IMR-90 (cell line): ENCODE measurements around the gene NDUFA5. TPM values are rescaled to one million over a fixed set of nuclear protein-coding genes. Genes with fewer than 3 reads are reported as not detected.
"Not testable (repeated sequence)": the region's sequence is repeated elsewhere in the genome, so short reads cannot be mapped to it uniquely, and the experiment has no call there.

Experiments used
- ATAC-seq: fragments of 200-7000 bp; cut with Tn5 transposase; 2 replicates; pipeline ENCODE4 v1.9.1; 2020; ENCODE audit warnings: low read depth, mild to moderate bottlenecking, moderate library complexity
- BruUV-seq: library from RNA; stranded (reverse); fragments of 400-500 nt; replicated peaks from 2 replicates; lab custom pipeline; 2021; lab: Mats Ljungman, UMichigan
- CTCF ChIA-PET: fragments of 300-600 bp; formaldehyde crosslinking; extraction: SDS; loops from one replicate; lab custom pipeline; 2021; ENCODE audit warnings: antibody characterized with exemption; lab: Yijun Ruan, JAX
- POLR2A ChIA-PET: fragments of 300-600 bp; sonication (Branson Sonifier 250); formaldehyde crosslinking; loops from one replicate; lab custom pipeline; 2022; ENCODE audit warnings: antibody characterized with exemption; ENCODE audit not compliant: unreplicated experiment; lab: Charles Lee
- DNase-seq: peaks from one replicate; pipeline ENCODE4 v3.0.0; 2013
- H2AFZ ChIP-seq: replicated peaks from 2 replicates; pipeline ENCODE3; 2013; ENCODE audit warnings: low read length, mild to moderate bottlenecking; ENCODE audit not compliant: poor library complexity
- H2AK5ac ChIP-seq: 2 replicates; pipeline ENCODE4 v1.6.1; 2013; ENCODE audit warnings: low read depth, low read length, inconsistent platforms
- H2AK9ac ChIP-seq: replicated peaks from 2 replicates; pipeline ENCODE3; 2013; ENCODE audit warnings: mild to moderate bottlenecking, low read depth, low read length, moderate library complexity; ENCODE audit not compliant: poor library complexity
- H2BK120ac ChIP-seq: 2 replicates; pipeline ENCODE4 v1.6.1; 2013; ENCODE audit warnings: low read depth, low read length, inconsistent platforms
- H2BK15ac ChIP-seq: 3 replicates; pipeline ENCODE4 v1.6.1; 2013; ENCODE audit warnings: low read depth, low read length, inconsistent platforms
- H2BK20ac ChIP-seq: 2 replicates; pipeline ENCODE4 v1.6.1; 2013; ENCODE audit warnings: low read depth, mild to moderate bottlenecking, inconsistent platforms, low read length, moderate library complexity
- H2BK5ac ChIP-seq: 2 replicates; pipeline ENCODE4 v1.6.1; 2013; ENCODE audit warnings: mild to moderate bottlenecking, low read depth, low read length, inconsistent platforms; ENCODE audit not compliant: poor library complexity, severe bottlenecking
- H3K14ac ChIP-seq: replicated peaks from 2 replicates; pipeline ENCODE4 v1.6.1; 2013; ENCODE audit warnings: low read depth, low read length, inconsistent platforms
- H3K18ac ChIP-seq: 2 replicates; pipeline ENCODE4 v1.6.1; 2013; ENCODE audit warnings: low read depth, low read length, control low read depth
- H3K23ac ChIP-seq: 2 replicates; pipeline ENCODE4 v1.6.1; 2013; ENCODE audit warnings: low read depth, low read length, inconsistent platforms
- H3K27ac ChIP-seq: 2 replicates; pipeline ENCODE4 v1.5.1; 2013; ENCODE audit warnings: mild to moderate bottlenecking, control low read depth, low read length; ENCODE audit not compliant: insufficient read depth
- H3K27me3 ChIP-seq: 2 replicates; pipeline ENCODE4 v1.6.1; 2013; ENCODE audit warnings: low read length; ENCODE audit not compliant: control insufficient read depth, insufficient read depth
- H3K36me3 ChIP-seq: 2 replicates; pipeline ENCODE4 v1.6.1; 2013; ENCODE audit warnings: low read length, mixed read lengths; ENCODE audit not compliant: control insufficient read depth, insufficient read depth
- H3K4ac ChIP-seq: 2 replicates; pipeline ENCODE4 v1.6.1; 2013; ENCODE audit warnings: low read depth, low read length, inconsistent platforms
- H3K4me1 ChIP-seq: 2 replicates; pipeline ENCODE4 v1.6.1; 2013; ENCODE audit warnings: low read length, mixed read lengths; ENCODE audit not compliant: control insufficient read depth, insufficient read depth
- H3K4me2 ChIP-seq: 2 replicates; pipeline ENCODE4 v1.6.1; 2013; ENCODE audit warnings: low read depth, mild to moderate bottlenecking, control low read depth, low read length, moderate library complexity
- H3K4me3 ChIP-seq: 2 replicates; pipeline ENCODE4 v1.5.1; 2013; ENCODE audit warnings: low read depth, mild to moderate bottlenecking, control low read depth, low read length, moderate library complexity; ENCODE audit not compliant: insufficient read depth
- H3K56ac ChIP-seq: 2 replicates; pipeline ENCODE4 v1.6.1; 2013; ENCODE audit warnings: low read length, inconsistent platforms; ENCODE audit not compliant: insufficient read depth; ENCODE audit errors: extremely low read depth
- H3K79me1 ChIP-seq, 2 experiments: 2 replicates each; pipeline ENCODE4 v1.6.1; 2013; ENCODE audit warnings: low read length in 2 of 2, inconsistent platforms in 1 of 2, low read depth in 1 of 2
- H3K9ac ChIP-seq: 2 replicates; pipeline ENCODE4 v1.6.1; 2013; ENCODE audit warnings: low read depth, low read length, control low read depth
- H3K9me1 ChIP-seq: 2 replicates; pipeline ENCODE4 v1.6.1; 2013; ENCODE audit warnings: low read length, inconsistent platforms; ENCODE audit not compliant: insufficient read depth
- H3K9me3 ChIP-seq: 2 replicates; pipeline ENCODE4 v1.6.1; 2013; ENCODE audit warnings: low read length; ENCODE audit not compliant: control insufficient read depth, insufficient read depth
- H4K20me1 ChIP-seq: 2 replicates; pipeline ENCODE4 v1.6.1; 2013; ENCODE audit warnings: low read length, inconsistent platforms; ENCODE audit not compliant: insufficient read depth
- H4K5ac ChIP-seq: 2 replicates; pipeline ENCODE4 v1.6.1; 2013; ENCODE audit warnings: mild to moderate bottlenecking, low read depth, low read length, control low read depth
- H4K8ac ChIP-seq, 2 experiments: 2 replicates each; pipeline ENCODE4 v1.6.1; 2013; ENCODE audit warnings: low read depth in 2 of 2, low read length in 2 of 2, control low read depth in 1 of 2, inconsistent platforms in 1 of 2
- H4K91ac ChIP-seq: 2 replicates; pipeline ENCODE4 v1.6.1; 2013; ENCODE audit warnings: low read depth, low read length, inconsistent platforms; ENCODE audit not compliant: insufficient read depth
- WGBS, 2 experiments: methylation state at CpG; one replicate each; pipeline versions ENCODE4 v1.1.5 to v1.1.7; 2013; ENCODE audit warnings: missing lambda C conversion rate in 2 of 2; ENCODE audit not compliant: insufficient read length in 1 of 2; ENCODE audit errors: extremely low coverage in 2 of 2; 5-methylcytosine and 5-hydroxymethylcytosine counted together
- dilution Hi-C: fragments of 300-500 bp; cut with HindIII; formaldehyde crosslinking; loops from one replicate; pipeline ENCODE4 v1.14.3; 2018; ENCODE audit warnings: low sequenced_read_pairs; ENCODE audit not compliant: unreplicated experiment
- in situ Hi-C: fragments of 300-500 bp; cut with MboI; formaldehyde crosslinking; loops from 3 replicates; pipeline ENCODE4 v1.14.3; 2019; ENCODE audit warnings: low sequenced_read_pairs, inconsistent platforms, mixed read lengths
- intact Hi-C: fragments of 100-400 bp; cut with micrococcal nuclease; formaldehyde crosslinking; loops from 2 replicates; pipeline ENCODE4 v1.10.0; 2022
- polyA plus RNA-seq, 3 experiments: library from polyadenylated mRNA; depleted of rRNA; stranded (reverse); fragments of >200 nt; gene quantifications; 2 replicates each; pipeline ENCODE4 v1.2.3, GENCODE V29; 2012; ENCODE audit warnings: low replicate concordance in 1 of 3
- total RNA-seq: library from RNA; depleted of rRNA; stranded (reverse); fragments of >200 nt; gene quantifications from 2 replicates; pipeline ENCODE4 v1.2.3, GENCODE V29; 2012

The NDUFA5 gene
- total and polyA plus RNA-seq, 2 of the 4 experiments (the other 2 are of a cell fraction), result 2.9 to 12.1 TPM

- H2BK15ac ChIP-seq, H2BK120ac ChIP-seq, H3K4me2 ChIP-seq, BruUV-seq, H3K27ac ChIP-seq, H3K4me1 ChIP-seq, H4K91ac ChIP-seq, H3K23ac ChIP-seq, H4K8ac ChIP-seq, ATAC-seq, DNase-seq, H3K18ac ChIP-seq, H3K79me1 ChIP-seq, H2AK9ac ChIP-seq, H3K14ac ChIP-seq, H2BK5ac ChIP-seq, H3K4me3 ChIP-seq, intact Hi-C loops, dilution Hi-C loops, H3K4ac ChIP-seq, H3K9ac ChIP-seq, H2AFZ ChIP-seq, H2AK5ac ChIP-seq, H4K20me1 ChIP-seq, H3K27me3 ChIP-seq, H4K5ac ChIP-seq, H3K56ac ChIP-seq, H2BK20ac ChIP-seq, in situ Hi-C loops, H3K9me1 ChIP-seq, POLR2A ChIA-PET, H3K9me3 ChIP-seq, CTCF ChIA-PET, H3K36me3 ChIP-seq: not testable (repeated sequence)
- WGBS, 2 experiments, result no CpG with 5 or more reads among the region's 14 CpGs
These were observed 25.3 kb downstream of the NDUFA5 start for GRCh38 chr7:123532343-123532742.

- H3K4me3 ChIP-seq, intact Hi-C loops, dilution Hi-C loops, H2AK9ac ChIP-seq, H3K14ac ChIP-seq, H2BK20ac ChIP-seq, H3K9ac ChIP-seq, H3K18ac ChIP-seq, H2BK15ac ChIP-seq, H3K4me1 ChIP-seq, H3K36me3 ChIP-seq, H4K20me1 ChIP-seq, H2AFZ ChIP-seq, H2BK5ac ChIP-seq, in situ Hi-C loops, CTCF ChIA-PET, H3K27ac ChIP-seq, H3K9me3 ChIP-seq, H3K79me1 ChIP-seq, H3K4ac ChIP-seq, BruUV-seq, H3K23ac ChIP-seq, H2BK120ac ChIP-seq, H3K27me3 ChIP-seq, H4K5ac ChIP-seq, POLR2A ChIA-PET, H3K9me1 ChIP-seq, H2AK5ac ChIP-seq, H4K91ac ChIP-seq, DNase-seq, H3K4me2 ChIP-seq, ATAC-seq, H3K56ac ChIP-seq, H4K8ac ChIP-seq: not testable (repeated sequence)
- 100% methylated on average over 1 of the region's 13 CpGs; no CpG with 5 or more reads in 1 of the 2 experiments for WGBS, 2 experiments
These were observed 27.5 kb downstream of the NDUFA5 start for GRCh38 chr7:123530035-123530591.
